CD4-positive, alpha-beta T cell treated with Interleukin-15 for 1 hour (primary cell): ENCODE data around the gene TECR.
"Not testable (repeated sequence)": the region's sequence is repeated elsewhere in the genome, so short reads cannot be mapped to it uniquely, and the experiment has no call there.

Source experiments
- DNase-seq: peaks from one replicate; pipeline ENCODE4 v3.0.0-alpha.2; 2020

The TECR gene

DNA sequence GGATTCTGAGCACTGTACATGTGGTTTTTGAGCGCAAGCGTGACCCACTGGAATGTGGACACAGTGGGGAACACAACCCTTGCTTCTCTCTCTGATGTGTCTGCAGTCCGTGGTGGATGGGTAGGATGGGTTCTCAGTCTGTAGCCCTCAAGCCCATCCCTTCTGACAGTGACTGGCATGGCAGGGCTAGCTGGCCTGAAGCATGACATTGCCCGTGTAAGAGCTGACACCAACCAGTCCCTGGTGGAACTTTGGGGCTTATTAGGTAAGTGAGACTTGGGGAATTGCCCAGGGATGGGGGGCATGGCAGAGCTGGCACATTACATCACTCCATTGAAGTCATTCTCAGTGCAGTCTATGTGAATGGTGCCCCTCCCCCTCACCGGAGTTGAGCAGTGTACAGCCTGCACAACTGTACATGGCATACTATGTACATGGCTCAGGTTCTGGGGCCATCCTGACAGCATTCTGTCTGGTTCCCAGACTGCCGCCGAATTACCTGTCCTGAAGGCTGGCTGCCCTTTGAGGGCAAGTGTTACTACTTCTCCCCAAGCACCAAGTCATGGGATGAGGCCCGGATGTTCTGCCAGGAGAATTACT lies 70.3 kb downstream of the TECR start:
- DNase-seq = no peak

DNA sequence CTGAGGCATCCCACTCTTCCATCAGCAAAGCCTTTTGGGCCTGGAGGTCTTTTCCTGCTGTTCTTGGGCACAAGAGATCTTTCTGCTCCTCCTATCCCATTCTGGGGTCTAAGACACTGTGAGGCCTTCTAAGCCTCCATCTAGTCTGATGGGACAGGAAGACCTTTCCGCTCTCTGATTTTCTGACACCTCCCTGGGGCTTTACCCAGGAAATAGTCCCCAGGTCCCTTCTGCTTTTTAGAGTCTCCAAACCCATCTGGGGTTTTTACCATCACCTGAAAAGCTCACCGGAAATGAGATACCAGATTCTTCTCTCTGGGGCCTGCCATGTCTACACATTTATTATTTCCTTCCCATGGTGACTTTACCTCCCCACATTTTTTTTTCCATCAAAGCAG lies 74.6 kb downstream of the TECR start:
- peak; percentile 45 for DNase-seq

DNA sequence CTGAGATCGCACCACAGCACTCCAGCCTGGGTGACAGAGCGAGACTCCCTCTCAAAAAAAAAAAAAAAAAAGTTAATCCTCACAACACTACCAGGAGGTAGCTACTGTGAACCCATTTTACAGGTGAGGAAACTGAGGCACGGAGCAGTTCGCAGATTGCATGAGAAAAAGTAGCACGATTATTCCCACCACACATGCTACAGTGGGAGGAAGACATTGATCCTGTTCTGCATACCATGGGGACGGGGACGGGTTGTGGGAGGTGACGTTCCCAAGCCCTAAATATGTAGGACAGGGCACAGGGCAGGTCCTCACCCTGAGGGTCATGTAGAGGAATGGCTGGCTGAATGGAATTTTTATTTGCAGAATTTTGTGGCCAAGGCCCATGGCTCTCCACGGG lies 77.2 kb downstream of the TECR start:
- DNase-seq = no peak

DNA sequence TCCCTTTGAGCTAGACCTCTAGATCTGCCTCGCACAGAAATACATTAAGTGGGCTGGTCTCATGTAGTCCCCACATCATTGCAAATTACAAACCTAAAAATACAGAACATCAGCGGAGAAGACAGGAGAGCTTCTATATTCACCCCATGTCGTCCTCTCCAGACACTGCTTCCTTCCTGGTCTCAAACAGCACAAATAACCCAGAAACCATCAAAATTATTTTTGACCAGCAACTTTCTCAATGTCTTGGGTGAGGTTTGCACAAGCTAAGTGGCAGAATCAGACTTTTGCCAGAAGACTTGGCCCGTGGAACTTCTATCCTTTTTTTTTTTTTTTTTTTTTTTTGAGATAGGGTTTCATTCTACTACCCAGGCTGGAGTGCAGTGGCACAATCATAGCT lies 81.7 kb downstream of the TECR start:
- DNase-seq = no peak

DNA sequence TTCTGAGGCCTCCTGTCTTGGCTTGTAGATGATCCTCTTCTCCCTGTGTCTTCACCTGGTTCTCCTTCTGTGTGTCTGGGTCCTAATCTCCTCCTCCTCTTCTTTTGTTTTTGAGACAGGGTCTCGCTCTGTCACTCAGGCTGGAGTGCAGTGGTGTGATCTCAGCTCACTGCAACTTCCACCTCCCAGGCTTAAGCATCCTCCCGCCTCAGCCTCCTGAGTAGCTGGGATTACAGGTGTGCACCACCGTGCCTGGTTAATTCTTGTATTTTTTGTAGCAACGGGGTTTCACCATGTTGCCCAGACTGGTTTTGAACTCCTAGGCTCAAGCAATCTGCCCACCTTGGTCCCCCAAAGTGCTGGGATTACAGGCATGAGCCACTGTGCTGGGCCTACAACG lies 82.8 kb downstream of the TECR start:
- DNase-seq = not testable (repeated sequence)

DNA sequence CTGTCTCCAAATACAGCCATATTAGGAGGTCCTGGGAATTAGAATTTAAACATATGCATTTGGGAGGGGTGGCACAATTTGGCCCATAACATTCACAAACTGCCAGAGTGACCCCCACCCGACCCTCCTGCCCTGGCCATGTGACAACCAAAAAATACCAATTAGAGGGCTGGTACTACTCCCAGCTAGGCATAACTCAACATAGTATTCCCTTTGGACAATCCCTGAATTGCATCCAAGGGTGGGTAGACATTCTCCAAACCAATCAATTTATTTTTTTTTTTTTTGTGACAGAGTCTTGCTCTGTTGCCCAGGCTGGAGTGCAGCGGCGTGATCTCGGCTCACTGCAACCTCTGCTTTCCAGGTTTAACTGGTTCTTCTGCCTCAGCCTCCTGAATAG lies 83.3 kb downstream of the TECR start:
- no peak for DNase-seq

DNA sequence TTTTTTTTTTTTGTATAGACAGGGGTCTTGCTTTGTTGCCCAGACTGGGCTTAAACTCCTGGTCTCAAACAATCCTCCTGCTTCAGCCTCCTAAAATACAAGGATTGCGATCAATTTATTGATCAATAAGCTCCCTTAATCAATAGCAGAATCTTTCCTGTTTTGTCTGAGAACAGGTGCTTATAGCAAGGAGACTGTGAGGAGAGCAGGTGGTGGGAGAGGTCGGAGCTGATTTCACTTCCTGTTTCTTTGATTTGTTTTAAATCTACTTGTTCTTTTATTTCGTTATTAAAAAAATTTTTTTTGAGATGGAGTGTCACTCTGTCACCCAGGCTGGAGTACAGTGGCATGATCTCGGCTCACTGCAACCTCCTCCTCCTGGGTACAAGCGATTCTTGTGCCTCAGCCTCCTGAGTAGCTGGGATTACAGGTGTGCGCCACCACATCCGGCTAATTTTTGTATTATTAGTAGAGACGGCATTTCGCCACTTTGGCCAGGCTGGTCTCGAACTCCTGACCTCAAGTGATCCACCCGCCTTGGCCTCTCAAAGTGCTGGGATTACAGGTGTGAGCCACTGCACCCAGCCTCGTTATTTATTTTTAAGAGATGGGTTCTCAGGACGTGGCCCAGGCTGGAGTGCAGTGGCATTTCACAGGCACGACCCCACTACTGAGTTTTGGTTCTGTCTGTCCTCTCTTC lies 84.2 kb downstream of the TECR start:
- peak; percentile 37 for DNase-seq

DNA sequence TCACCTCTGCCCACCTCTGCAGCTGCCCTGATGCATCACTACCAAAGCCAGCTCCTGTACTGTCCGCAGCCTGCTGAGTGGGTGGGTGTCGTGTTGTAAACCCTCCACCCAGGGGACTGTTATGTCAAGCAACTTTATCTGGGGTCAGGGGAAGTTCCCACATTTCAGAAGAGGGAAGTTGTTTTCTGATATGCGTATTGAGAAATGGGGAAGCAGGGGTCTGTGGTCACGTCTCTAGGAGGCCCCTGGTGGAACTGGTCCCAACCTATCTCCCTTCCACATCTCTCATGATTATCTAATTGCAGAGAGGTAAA lies 84.7 kb downstream of the TECR start:
- peak; percentile 68 for DNase-seq
